Mesendoderm (in vitro differentiated cells): ENCODE results near the gene C16orf89.

Source experiments
- DNase-seq: peaks from one replicate; pipeline ENCODE4 v3.0.0; 2013
- H2AK5ac ChIP-seq: 2 replicates; pipeline ENCODE4 v1.6.1; 2013; ENCODE audit warnings: low read length, inconsistent platforms
- H2BK120ac ChIP-seq: 2 replicates; pipeline ENCODE4 v1.6.1; 2013; ENCODE audit warnings: low read depth, mild to moderate bottlenecking, low read length, moderate library complexity, mixed read lengths
- H2BK15ac ChIP-seq: replicated peaks from 2 replicates; pipeline ENCODE4 v1.6.1; 2013; ENCODE audit warnings: low read depth, mild to moderate bottlenecking, moderate library complexity
- H2BK5ac ChIP-seq: 2 replicates; pipeline ENCODE4 v1.6.1; 2013; ENCODE audit warnings: low read length, inconsistent platforms
- H3K18ac ChIP-seq: 2 replicates; pipeline ENCODE4 v1.6.1; 2013; ENCODE audit warnings: mild to moderate bottlenecking, low read length, mixed read lengths
- H3K23ac ChIP-seq: one replicate; pipeline ENCODE4 v1.6.1; 2013; ENCODE audit warnings: low read length
- H3K27ac ChIP-seq: 2 replicates; pipeline ENCODE4 v1.5.1; 2013; ENCODE audit warnings: low read depth, mild to moderate bottlenecking, inconsistent platforms, low read length, moderate library complexity
- H3K27me3 ChIP-seq: 2 replicates; pipeline ENCODE4 v1.6.1; 2013; ENCODE audit warnings: low read length, control low read depth, mild to moderate bottlenecking, inconsistent platforms; ENCODE audit not compliant: insufficient read depth, poor library complexity
- H3K36me3 ChIP-seq: 2 replicates; pipeline ENCODE4 v1.6.1; 2013; ENCODE audit warnings: low read length, inconsistent platforms; ENCODE audit not compliant: control insufficient read depth, insufficient read depth
- H3K4ac ChIP-seq: one replicate; pipeline ENCODE4 v1.6.1; 2013; ENCODE audit warnings: low read depth, mild to moderate bottlenecking, low read length, moderate library complexity
- H3K4me1 ChIP-seq: 2 replicates; pipeline ENCODE4 v1.6.1; 2013; ENCODE audit warnings: low read depth, low read length, inconsistent platforms; ENCODE audit not compliant: control insufficient read depth
- H3K4me2 ChIP-seq: 2 replicates; pipeline ENCODE4 v1.6.1; 2013; ENCODE audit warnings: low read length
- H3K4me3 ChIP-seq: 2 replicates; pipeline ENCODE4 v1.5.1; 2013; ENCODE audit warnings: mild to moderate bottlenecking, low read length
- H3K56ac ChIP-seq: one replicate; pipeline ENCODE4 v1.6.1; 2013; ENCODE audit warnings: low read length
- H3K79me1 ChIP-seq: 2 replicates; pipeline ENCODE4 v1.6.1; 2013; ENCODE audit warnings: low read length, inconsistent platforms
- H3K79me2 ChIP-seq: 2 replicates; pipeline ENCODE4 v1.6.1; 2013; ENCODE audit warnings: mild to moderate bottlenecking, low read length; ENCODE audit not compliant: control insufficient read depth, insufficient read depth
- H3K9ac ChIP-seq: 2 replicates; pipeline ENCODE4 v1.6.1; 2013; ENCODE audit warnings: low read length, inconsistent platforms
- H4K5ac ChIP-seq: one replicate; pipeline ENCODE4 v1.6.1; 2013; ENCODE audit warnings: low read length
- H4K8ac ChIP-seq: one replicate; pipeline ENCODE4 v1.6.1; 2013; ENCODE audit warnings: low read depth, mild to moderate bottlenecking, control low read depth, low read length, moderate library complexity
- WGBS: extraction: QIAGEN DNeasy Blood & Tissue Kit; methylation state at CpG from one replicate; pipeline ENCODE4 v1.1.7; 2013; ENCODE audit warnings: low lambda C conversion rate, missing lambda C conversion rate; ENCODE audit not compliant: insufficient coverage; ENCODE audit errors: extremely low coverage; 5-methylcytosine and 5-hydroxymethylcytosine counted together

Gene C16orf89

GRCh38 chr16:5002699-5003143 lies 63.0 kb downstream of the C16orf89 start:
- Histone ChIP-seq H2BK5ac (no peak overlapping the region), H3K4me2 (no peak overlapping the region), H3K9ac (no peak overlapping the region), H3K4me3 (no peak overlapping the region), H3K18ac (no peak overlapping the region), H3K27ac (no peak overlapping the region), H2AK5ac (no peak overlapping the region), H2BK15ac (no peak overlapping the region), H4K5ac (no peak overlapping the region), H3K36me3 (no peaks in the 10 kb centered on the region), H3K23ac (no peak overlapping the region), H4K8ac (no peak overlapping the region), H3K79me2 (no peaks in the 10 kb centered on the region), H3K4me1 (no peaks in the 10 kb centered on the region), H3K79me1 (no peaks in the 10 kb centered on the region), H3K4ac (no peak overlapping the region), H3K27me3 (no peaks in the 10 kb centered on the region), H3K56ac (no peak overlapping the region), H2BK120ac (no peak overlapping the region)
- no CpG with 5 or more reads among the region's 3 CpGs for WGBS
- no peak for DNase-seq

DNA sequence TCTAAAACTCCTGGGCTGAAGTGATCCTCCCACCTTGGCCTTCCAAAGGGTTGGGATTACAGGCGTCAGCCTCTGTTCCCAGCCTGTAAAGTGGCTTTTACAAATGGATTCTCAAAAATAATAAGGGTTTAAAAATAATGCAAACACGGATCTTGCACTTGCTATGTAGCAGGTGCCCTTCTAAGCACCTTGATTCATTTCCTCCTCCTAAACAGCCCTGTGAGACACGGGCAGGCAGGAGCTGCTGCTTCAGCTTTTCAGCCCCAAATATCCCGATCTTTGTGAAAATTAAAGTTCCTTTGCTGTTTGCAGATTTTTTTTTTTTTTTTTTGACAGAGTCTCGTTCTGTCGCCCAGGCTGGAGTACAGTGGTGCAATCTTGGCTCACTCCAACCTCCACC lies 63.8 kb downstream of the C16orf89 start:
- DNase-seq: no peak
- Histone ChIP-seq H4K8ac (no peak overlapping the region), H3K79me2 (no peaks in the 10 kb centered on the region), H3K4me3 (no peak overlapping the region), H3K4ac (no peak overlapping the region), H3K27ac (no peak overlapping the region), H3K23ac (no peak overlapping the region), H3K4me1 (no peaks in the 10 kb centered on the region), H3K18ac (no peak overlapping the region), H2BK120ac (no peak overlapping the region), H3K56ac (no peak overlapping the region), H2BK5ac (no peak overlapping the region), H4K5ac (no peak overlapping the region), H3K9ac (no peak overlapping the region), H3K4me2 (no peak overlapping the region), H2BK15ac (no peak overlapping the region), H3K27me3 (no peaks in the 10 kb centered on the region), H3K36me3 (no peaks in the 10 kb centered on the region), H2AK5ac (no peak overlapping the region), H3K79me1 (no peaks in the 10 kb centered on the region)
- WGBS: no CpG with 5 or more reads among the region's 6 CpGs

- Histone ChIP-seq H3K56ac (no peak overlapping the region), H3K23ac (no peak overlapping the region), H2BK15ac (no peak overlapping the region), H3K4me3 (no peak overlapping the region), H3K4me2 (no peak overlapping the region), H4K8ac (no peak overlapping the region), H3K79me2 (no peaks in the 10 kb centered on the region), H2BK120ac (no peak overlapping the region), H3K36me3 (no peaks in the 10 kb centered on the region), H4K5ac (no peak overlapping the region), H3K4ac (no peak overlapping the region), H3K27ac (no peak overlapping the region), H3K18ac (no peak overlapping the region), H3K9ac (no peak overlapping the region), H3K4me1 (no peaks in the 10 kb centered on the region), H2BK5ac (no peak overlapping the region), H3K79me1 (no peaks in the 10 kb centered on the region), H2AK5ac (no peak overlapping the region), H3K27me3 (no peaks in the 10 kb centered on the region)
- DNase-seq: no peak
- WGBS: no CpG with 5 or more reads among the region's 7 CpGs
Observed at GRCh38 chr16:5001571-5001970, 64.2 kb downstream of the C16orf89 start.

DNA sequence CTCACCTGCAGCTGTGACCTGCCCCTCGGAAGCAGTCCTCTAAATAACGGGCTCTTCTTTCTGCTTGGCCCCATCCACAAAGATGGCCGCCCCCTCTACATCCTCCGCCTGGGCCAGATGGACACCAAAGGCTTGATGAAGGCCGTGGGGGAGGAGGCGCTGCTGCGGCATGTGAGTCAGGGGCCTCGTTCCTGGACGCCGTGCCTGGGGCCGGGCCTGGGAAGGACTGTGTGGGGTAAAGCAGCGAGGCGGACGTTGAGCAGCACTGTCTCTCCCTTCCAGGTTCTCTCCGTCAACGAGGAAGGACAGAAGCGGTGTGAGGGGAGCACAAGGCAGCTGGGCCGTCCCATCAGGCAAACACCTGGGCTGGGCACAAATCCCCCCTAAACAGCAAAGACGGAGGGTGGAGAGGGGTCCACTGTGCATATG lies 65.2 kb downstream of the C16orf89 start:
- H3K23ac ChIP-seq: no peak overlapping the region
- H3K4me1 ChIP-seq: no peaks in the 10 kb centered on the region
- no peak overlapping the region for H3K9ac ChIP-seq
- H3K18ac ChIP-seq: no peak overlapping the region
- H3K4ac ChIP-seq: no peak overlapping the region
- H4K8ac ChIP-seq: no peak overlapping the region
- H3K27ac ChIP-seq: no peak overlapping the region
- H2BK120ac ChIP-seq: no peak overlapping the region
- no peak overlapping the region for H2BK5ac ChIP-seq
- no peak overlapping the region for H2AK5ac ChIP-seq
- no peak overlapping the region for H3K4me2 ChIP-seq
- H2BK15ac ChIP-seq: no peak overlapping the region
- no peaks in the 10 kb centered on the region for H3K79me2 ChIP-seq
- DNase-seq: no peak
- WGBS: no CpG with 5 or more reads among the region's 19 CpGs
- H4K5ac ChIP-seq: no peak overlapping the region
- no peak overlapping the region for H3K56ac ChIP-seq
- H3K36me3 ChIP-seq: no peaks in the 10 kb centered on the region
- H3K4me3 ChIP-seq: no peak overlapping the region
- no peaks in the 10 kb centered on the region for H3K79me1 ChIP-seq
- no peaks in the 10 kb centered on the region for H3K27me3 ChIP-seq

DNA sequence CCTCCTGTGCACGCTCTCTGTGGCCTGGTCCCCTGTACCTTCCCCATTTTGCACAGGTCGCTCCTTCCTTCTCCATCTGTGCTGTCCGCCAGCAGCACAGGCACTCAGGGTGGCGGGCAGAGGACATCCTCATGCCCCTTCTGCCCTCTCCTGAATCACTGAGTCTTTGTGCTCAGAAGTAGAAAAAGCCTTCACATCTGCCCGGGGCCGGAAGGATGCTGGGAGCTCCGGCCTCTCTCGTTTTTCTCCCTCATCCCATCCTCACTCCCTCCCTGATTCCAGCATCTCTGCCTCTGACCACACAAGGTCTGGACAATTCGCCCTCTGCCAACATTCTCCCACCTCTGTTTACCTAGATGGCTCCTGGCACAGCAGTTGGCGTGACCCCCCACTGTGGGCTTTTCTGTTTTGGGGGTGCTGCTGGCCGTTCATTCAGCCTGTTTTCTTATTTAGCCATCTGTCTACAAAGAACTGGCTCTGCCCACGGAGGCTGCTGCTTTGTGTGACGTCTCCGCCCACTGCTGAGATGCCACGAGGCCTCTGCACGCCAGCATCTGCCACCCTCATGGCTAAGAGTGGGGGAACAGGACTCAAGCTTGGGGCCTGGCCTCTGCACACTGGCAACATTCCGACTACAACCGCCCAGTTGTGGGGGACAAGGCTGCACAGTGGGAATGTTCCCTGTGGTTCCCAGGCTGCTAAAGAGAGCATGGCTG lies 70.9 kb downstream of the C16orf89 start:
- DNase-seq: no peak
- Histone ChIP-seq H3K56ac (no peak overlapping the region), H4K8ac (no peak overlapping the region), H3K18ac (no peak overlapping the region), H3K36me3 (no peaks in the 10 kb centered on the region), H2BK15ac (no peak overlapping the region), H3K4ac (no peak overlapping the region), H3K4me3 (no peak overlapping the region), H2BK5ac (no peak overlapping the region), H3K4me1 (no peaks in the 10 kb centered on the region), H3K27ac (no peak overlapping the region), H4K5ac (no peak overlapping the region), H3K4me2 (no peak overlapping the region), H3K23ac (no peak overlapping the region), H3K9ac (no peak overlapping the region), H3K79me2 (no peaks in the 10 kb centered on the region), H3K79me1 (no peaks in the 10 kb centered on the region), H2AK5ac (no peak overlapping the region), H3K27me3 (no peaks in the 10 kb centered on the region), H2BK120ac (no peak overlapping the region)
- WGBS: no CpG with 5 or more reads among the region's 18 CpGs
